GM12875 (cell line): ENCODE measurements around the gene RNF44.

Experiments
- H3K4me3 ChIP-seq: one replicate; pipeline ENCODE4 v1.5.1; 2011; ENCODE audit warnings: low read depth, low read length, control low read depth
- CTCF ChIP-seq: IDR thresholded peaks from 2 replicates; pipeline ENCODE4 v1.5.1; 2011; ENCODE audit warnings: low read depth, mild to moderate bottlenecking, control low read depth, inconsistent platforms, low read length, moderate library complexity, borderline replicate concordance; ENCODE audit not compliant: insufficient read depth

Gene RNF44

GRCh38 chr5:176481711-176482110, 55.5 kb downstream of the RNF44 start:
- TF ChIP-seq CTCF = no peak

More at GRCh38 chr5:176481711-176482110, 55.5 kb downstream of the RNF44 start:
- no peak overlapping the region for H3K4me3 ChIP-seq
